NT2/D1 (cell line): Measurements from ENCODE around the gene TMEM231.

Source experiments
- DNase-seq: peaks from one replicate; pipeline ENCODE4 v3.0.0-alpha.2; 2011; ENCODE audit warnings: low read depth, low spot score
- H3K27me3 ChIP-seq: 2 replicates; pipeline ENCODE4 v1.6.0; 2011; ENCODE audit warnings: mild to moderate bottlenecking; ENCODE audit not compliant: insufficient read length, insufficient read depth
- H3K36me3 ChIP-seq: 2 replicates; pipeline ENCODE4 v1.6.1; 2011; ENCODE audit warnings: mild to moderate bottlenecking, low read length, mixed read lengths; ENCODE audit not compliant: insufficient read depth, insufficient read length
- H3K4me1 ChIP-seq: 2 replicates; pipeline ENCODE4 v1.5.1; 2011; ENCODE audit not compliant: insufficient read depth, insufficient read length
- H3K4me3 ChIP-seq: 2 replicates; pipeline ENCODE4 v1.5.1; 2011; ENCODE audit warnings: low read depth; ENCODE audit not compliant: insufficient read length
- H3K9ac ChIP-seq: 2 replicates; pipeline ENCODE4 v1.6.0; 2011; ENCODE audit warnings: low read depth; ENCODE audit not compliant: insufficient read length
- H3K9me3 ChIP-seq: 2 replicates; pipeline ENCODE4 v1.5.1; 2011; ENCODE audit warnings: mild to moderate bottlenecking, low read length; ENCODE audit not compliant: insufficient read depth
- SUZ12 ChIP-seq: IDR thresholded peaks from 2 replicates; pipeline ENCODE4 v1.6.1; 2011; ENCODE audit not compliant: insufficient read length, insufficient read depth; ENCODE audit errors: extremely low read depth
- YY1 ChIP-seq: IDR thresholded peaks from 2 replicates; pipeline ENCODE4 v1.6.1; 2011; ENCODE audit not compliant: insufficient read length, insufficient read depth
- ZNF274 ChIP-seq: IDR thresholded peaks from 2 replicates; pipeline ENCODE4 v1.6.1; 2011; ENCODE audit warnings: mild to moderate bottlenecking, low read depth, low read length

TMEM231 gene

GRCh38 chr16:75566040-75566757 is 10.1 kb upstream of the TMEM231 start, which contains the start of gene GABARAPL2:
TSS of gene GABARAPL2 (plus strand) at chr16:75566379. CDS start at chr16:75566487, 108 bp downstream.
- H3K4me3 ChIP-seq = peak within 1 kb of the TSS; percentile 87
- peak within 1 kb of the TSS; percentile 90 for H3K9ac ChIP-seq
- H3K4me1 ChIP-seq = peaks cover 5% of the 10 kb centered on the region

GRCh38 chr16:75565640-75566039 is 9.6 kb upstream of the TMEM231 start:
- Histone ChIP-seq H3K27me3 (peaks cover 4% of the 10 kb centered on the region), H3K9ac (peak overlapping the region; percentile 69), H3K36me3 (peaks cover 33% of the 10 kb centered on the region), H3K9me3 (no peaks in the 10 kb centered on the region), H3K4me3 (peak overlapping the region; percentile 87), H3K4me1 (peaks cover 5% of the 10 kb centered on the region)
- no peak for TF ChIP-seq YY1
- TF ChIP-seq SUZ12 = no peak
- TF ChIP-seq ZNF274 = no peak
- no peak for DNase-seq

More at GRCh38 chr16:75566040-75566757, 10.1 kb upstream of the TMEM231 start, which contains the start of gene GABARAPL2:
- DNase-seq = peak; percentile 82
- H3K9me3 ChIP-seq = no peaks in the 10 kb centered on the region
- peaks cover 38% of the 10 kb centered on the region for H3K36me3 ChIP-seq
- H3K27me3 ChIP-seq = peaks cover 4% of the 10 kb centered on the region
- TF ChIP-seq SUZ12 = no peak
- TF ChIP-seq ZNF274 = no peak
- no peak for TF ChIP-seq YY1

DNA sequence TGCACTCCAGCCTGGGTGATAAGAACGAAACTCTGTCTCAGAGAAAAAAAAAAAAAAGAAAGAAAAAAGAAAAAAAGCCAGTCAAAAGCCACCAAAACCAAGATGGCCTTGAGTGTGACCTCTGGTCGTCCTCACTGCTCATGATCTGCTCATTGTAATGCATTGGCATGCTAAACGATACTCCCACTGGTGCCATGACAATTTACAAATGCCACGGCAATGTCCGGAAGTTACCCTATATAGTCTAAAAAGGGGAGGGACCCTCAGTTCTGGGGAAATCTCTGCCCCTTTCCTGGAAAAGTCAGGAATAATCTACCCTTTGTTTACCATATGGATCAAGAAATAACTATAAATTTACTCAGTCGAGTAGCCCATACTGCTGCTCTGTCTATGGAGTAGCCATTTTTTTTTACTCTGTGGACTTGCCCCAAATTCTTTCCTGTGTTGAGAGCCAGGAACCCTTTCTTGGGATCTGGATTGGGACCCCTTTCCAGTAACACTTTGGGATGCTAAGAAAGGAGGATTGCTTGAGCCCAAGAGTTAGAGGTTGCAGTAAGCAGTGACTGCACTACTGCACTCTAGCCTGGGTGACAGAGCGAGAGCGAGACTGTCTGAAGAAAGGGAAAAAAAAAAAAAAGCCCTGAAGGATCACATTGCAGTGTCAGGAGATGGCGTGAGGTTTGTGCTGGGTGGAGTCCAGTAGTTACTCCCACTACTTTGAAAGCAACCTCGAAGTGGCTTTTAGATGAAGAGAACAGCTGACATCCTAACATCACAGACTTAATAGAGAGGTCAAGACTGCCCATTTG is 3.7 kb upstream of the TMEM231 start:
- H3K4me3 ChIP-seq = no peak overlapping the region
- TF ChIP-seq ZNF274 (no peak), SUZ12 (no peak), YY1 (no peak)
- H3K9ac ChIP-seq = no peak overlapping the region
- DNase-seq = no peak
- H3K27me3 ChIP-seq = peaks cover 12% of the 10 kb centered on the region
- peaks cover 3% of the 10 kb centered on the region for H3K4me1 ChIP-seq
- H3K9me3 ChIP-seq = no peaks in the 10 kb centered on the region
- no peaks in the 10 kb centered on the region for H3K36me3 ChIP-seq

GRCh38 chr16:75558846-75559401 is 2.9 kb upstream of the TMEM231 start:
- Histone ChIP-seq H3K27me3 (peaks cover 12% of the 10 kb centered on the region), H3K4me1 (peaks cover 3% of the 10 kb centered on the region), H3K4me3 (no peak overlapping the region), H3K9me3 (no peaks in the 10 kb centered on the region), H3K9ac (no peak overlapping the region), H3K36me3 (no peaks in the 10 kb centered on the region)
- TF ChIP-seq ZNF274 (no peak), YY1 (no peak)
- DNase-seq = no peak

GRCh38 chr16:75556431-75556950 is 439 bp upstream of the TMEM231 start:
- Histone ChIP-seq H3K36me3 (no peaks in the 10 kb centered on the region), H3K9ac (peak overlapping the region; percentile 51), H3K9me3 (no peaks in the 10 kb centered on the region), H3K4me1 (peaks cover 3% of the 10 kb centered on the region), H3K4me3 (peak overlapping the region; percentile 79), H3K27me3 (peaks cover 12% of the 10 kb centered on the region)
- TF ChIP-seq SUZ12 (no peak), ZNF274 (no peak), YY1 (no peak)
- no peak for DNase-seq

GRCh38 chr16:75555213-75555706 is 792 bp downstream of the TMEM231 start:
- H3K36me3 ChIP-seq = no peaks in the 10 kb centered on the region
- peak overlapping the region; percentile 79 for H3K4me3 ChIP-seq
- H3K9ac ChIP-seq = peak overlapping the region; percentile 78
- no peak for TF ChIP-seq SUZ12
- TF ChIP-seq YY1 = no peak
- TF ChIP-seq ZNF274 = no peak
- no peaks in the 10 kb centered on the region for H3K9me3 ChIP-seq
- peaks cover 12% of the 10 kb centered on the region for H3K27me3 ChIP-seq
- DNase-seq = peak; percentile 84
- H3K4me1 ChIP-seq = peaks cover 3% of the 10 kb centered on the region
